CD4-positive, alpha-beta T cell treated with Interleukin-15 for 4 hours (primary cell): ENCODE results near the gene LMOD3.

Experiments used
- DNase-seq: peaks from one replicate; pipeline ENCODE4 v3.0.0-alpha.2; 2020; ENCODE audit warnings: low spot score

LMOD3 gene

GRCh38 chr3:69122403-69122802, at the start of gene LMOD3:
Gene LMOD3, minus strand, starts transcription at chr3:69122595. Its CDS starts 209 bp downstream, at chr3:69122386.
- DNase-seq, result no peak

- DNase-seq, result no peak
These were observed 49.7 kb upstream of the LMOD3 start for GRCh38 chr3:69172058-69172457.

- DNase-seq, result no peak
These were observed 44.1 kb upstream of the LMOD3 start for GRCh38 chr3:69166446-69166845.

GRCh38 chr3:69165744-69166143, 43.3 kb upstream of the LMOD3 start:
- DNase-seq, result no peak

- DNase-seq, result no peak
These were observed 41.9 kb upstream of the LMOD3 start for GRCh38 chr3:69164296-69164695.

- no peak for DNase-seq
These were observed 40.0 kb upstream of the LMOD3 start for GRCh38 chr3:69162308-69162980.

GRCh38 chr3:69161587-69162307, 39.4 kb upstream of the LMOD3 start:
- DNase-seq, result peak; percentile 74

GRCh38 chr3:69160525-69160924, 38.1 kb upstream of the LMOD3 start:
- no peak for DNase-seq

- DNase-seq, result no peak
These were observed 37.7 kb upstream of the LMOD3 start for GRCh38 chr3:69160107-69160506.

- DNase-seq, result no peak
These were observed 27.2 kb upstream of the LMOD3 start for GRCh38 chr3:69149586-69149985.

- no peak for DNase-seq
These were observed 23.3 kb upstream of the LMOD3 start for GRCh38 chr3:69145688-69146087.

- DNase-seq, result no peak
These were observed 22.3 kb upstream of the LMOD3 start for GRCh38 chr3:69144631-69145245.

- no peak for DNase-seq
These were observed 21.2 kb upstream of the LMOD3 start for GRCh38 chr3:69143612-69144011.

GRCh38 chr3:69142797-69143454, 20.5 kb upstream of the LMOD3 start:
- no peak for DNase-seq

- DNase-seq, result no peak
These were observed 19.7 kb upstream of the LMOD3 start for GRCh38 chr3:69142090-69142489.

GRCh38 chr3:69141313-69141712, 18.9 kb upstream of the LMOD3 start:
- no peak for DNase-seq

GRCh38 chr3:69137412-69137811, 15.0 kb upstream of the LMOD3 start:
- no peak for DNase-seq

- DNase-seq, result no peak
These were observed 14.6 kb upstream of the LMOD3 start for GRCh38 chr3:69137005-69137404.

- DNase-seq, result no peak
These were observed 8.3 kb upstream of the LMOD3 start for GRCh38 chr3:69130689-69131088.

- DNase-seq, result no peak
These were observed 7.1 kb upstream of the LMOD3 start for GRCh38 chr3:69129531-69129930.

- no peak for DNase-seq
These were observed 6.1 kb upstream of the LMOD3 start for GRCh38 chr3:69128509-69128908.

- no peak for DNase-seq
These were observed 4.6 kb upstream of the LMOD3 start for GRCh38 chr3:69126999-69127398.

GRCh38 chr3:69126216-69126615, 3.8 kb upstream of the LMOD3 start:
- no peak for DNase-seq
